IMR-90 (cell line): ENCODE results near the gene TTLL11. TPM values are rescaled to one million over a fixed set of nuclear protein-coding genes. Genes with fewer than 3 reads are reported as not detected.

ENCODE experiments used
- ATAC-seq: fragments of 200-7000 bp; cut with Tn5 transposase; 2 replicates; pipeline ENCODE4 v1.9.1; 2020; ENCODE audit warnings: low read depth, mild to moderate bottlenecking, moderate library complexity
- BruUV-seq: library from RNA; stranded (reverse); fragments of 400-500 nt; replicated peaks from 2 replicates; lab custom pipeline; 2021; lab: Mats Ljungman, UMichigan
- CTCF ChIA-PET: fragments of 300-600 bp; formaldehyde crosslinking; extraction: SDS; loops from one replicate; lab custom pipeline; 2021; ENCODE audit warnings: antibody characterized with exemption; lab: Yijun Ruan, JAX
- POLR2A ChIA-PET: fragments of 300-600 bp; sonication (Branson Sonifier 250); formaldehyde crosslinking; loops from one replicate; lab custom pipeline; 2022; ENCODE audit warnings: antibody characterized with exemption; ENCODE audit not compliant: unreplicated experiment; lab: Charles Lee
- DNase-seq: peaks from one replicate; pipeline ENCODE4 v3.0.0; 2013
- H2AFZ ChIP-seq: replicated peaks from 2 replicates; pipeline ENCODE3; 2013; ENCODE audit warnings: low read length, mild to moderate bottlenecking; ENCODE audit not compliant: poor library complexity
- H2AK5ac ChIP-seq: 2 replicates; pipeline ENCODE4 v1.6.1; 2013; ENCODE audit warnings: low read depth, low read length, inconsistent platforms
- H2AK9ac ChIP-seq: replicated peaks from 2 replicates; pipeline ENCODE3; 2013; ENCODE audit warnings: mild to moderate bottlenecking, low read depth, low read length, moderate library complexity; ENCODE audit not compliant: poor library complexity
- H2BK120ac ChIP-seq: 2 replicates; pipeline ENCODE4 v1.6.1; 2013; ENCODE audit warnings: low read depth, low read length, inconsistent platforms
- H2BK15ac ChIP-seq: 3 replicates; pipeline ENCODE4 v1.6.1; 2013; ENCODE audit warnings: low read depth, low read length, inconsistent platforms
- H2BK20ac ChIP-seq: 2 replicates; pipeline ENCODE4 v1.6.1; 2013; ENCODE audit warnings: low read depth, mild to moderate bottlenecking, inconsistent platforms, low read length, moderate library complexity
- H2BK5ac ChIP-seq: 2 replicates; pipeline ENCODE4 v1.6.1; 2013; ENCODE audit warnings: mild to moderate bottlenecking, low read depth, low read length, inconsistent platforms; ENCODE audit not compliant: poor library complexity, severe bottlenecking
- H3K14ac ChIP-seq: replicated peaks from 2 replicates; pipeline ENCODE4 v1.6.1; 2013; ENCODE audit warnings: low read depth, low read length, inconsistent platforms
- H3K18ac ChIP-seq: 2 replicates; pipeline ENCODE4 v1.6.1; 2013; ENCODE audit warnings: low read depth, low read length, control low read depth
- H3K23ac ChIP-seq: 2 replicates; pipeline ENCODE4 v1.6.1; 2013; ENCODE audit warnings: low read depth, low read length, inconsistent platforms
- H3K27ac ChIP-seq: 2 replicates; pipeline ENCODE4 v1.5.1; 2013; ENCODE audit warnings: mild to moderate bottlenecking, control low read depth, low read length; ENCODE audit not compliant: insufficient read depth
- H3K27me3 ChIP-seq: 2 replicates; pipeline ENCODE4 v1.6.1; 2013; ENCODE audit warnings: low read length; ENCODE audit not compliant: control insufficient read depth, insufficient read depth
- H3K36me3 ChIP-seq: 2 replicates; pipeline ENCODE4 v1.6.1; 2013; ENCODE audit warnings: low read length, mixed read lengths; ENCODE audit not compliant: control insufficient read depth, insufficient read depth
- H3K4ac ChIP-seq: 2 replicates; pipeline ENCODE4 v1.6.1; 2013; ENCODE audit warnings: low read depth, low read length, inconsistent platforms
- H3K4me1 ChIP-seq: 2 replicates; pipeline ENCODE4 v1.6.1; 2013; ENCODE audit warnings: low read length, mixed read lengths; ENCODE audit not compliant: control insufficient read depth, insufficient read depth
- H3K4me2 ChIP-seq: 2 replicates; pipeline ENCODE4 v1.6.1; 2013; ENCODE audit warnings: low read depth, mild to moderate bottlenecking, control low read depth, low read length, moderate library complexity
- H3K4me3 ChIP-seq: 2 replicates; pipeline ENCODE4 v1.5.1; 2013; ENCODE audit warnings: low read depth, mild to moderate bottlenecking, control low read depth, low read length, moderate library complexity; ENCODE audit not compliant: insufficient read depth
- H3K56ac ChIP-seq: 2 replicates; pipeline ENCODE4 v1.6.1; 2013; ENCODE audit warnings: low read length, inconsistent platforms; ENCODE audit not compliant: insufficient read depth; ENCODE audit errors: extremely low read depth
- H3K79me1 ChIP-seq, 2 experiments: 2 replicates each; pipeline ENCODE4 v1.6.1; 2013; ENCODE audit warnings: low read length in 2 of 2, inconsistent platforms in 1 of 2, low read depth in 1 of 2
- H3K9ac ChIP-seq: 2 replicates; pipeline ENCODE4 v1.6.1; 2013; ENCODE audit warnings: low read depth, low read length, control low read depth
- H3K9me1 ChIP-seq: 2 replicates; pipeline ENCODE4 v1.6.1; 2013; ENCODE audit warnings: low read length, inconsistent platforms; ENCODE audit not compliant: insufficient read depth
- H3K9me3 ChIP-seq: 2 replicates; pipeline ENCODE4 v1.6.1; 2013; ENCODE audit warnings: low read length; ENCODE audit not compliant: control insufficient read depth, insufficient read depth
- H4K20me1 ChIP-seq: 2 replicates; pipeline ENCODE4 v1.6.1; 2013; ENCODE audit warnings: low read length, inconsistent platforms; ENCODE audit not compliant: insufficient read depth
- H4K5ac ChIP-seq: 2 replicates; pipeline ENCODE4 v1.6.1; 2013; ENCODE audit warnings: mild to moderate bottlenecking, low read depth, low read length, control low read depth
- H4K8ac ChIP-seq, 2 experiments: 2 replicates each; pipeline ENCODE4 v1.6.1; 2013; ENCODE audit warnings: low read depth in 2 of 2, low read length in 2 of 2, control low read depth in 1 of 2, inconsistent platforms in 1 of 2
- H4K91ac ChIP-seq: 2 replicates; pipeline ENCODE4 v1.6.1; 2013; ENCODE audit warnings: low read depth, low read length, inconsistent platforms; ENCODE audit not compliant: insufficient read depth
- BHLHE40 ChIP-seq: fragments of 150-350 bp; IDR thresholded peaks from 2 replicates; pipeline ENCODE4 v1.6.1; 2016; ENCODE audit warnings: mild to moderate bottlenecking, low read depth, low read length
- CHD1 ChIP-seq: IDR thresholded peaks from 2 replicates; pipeline ENCODE4 v1.6.1; 2012; ENCODE audit warnings: low read depth, low read length, improper control_type of control experiment
- FOS ChIP-seq: fragments of 150-350 bp; IDR thresholded peaks from 2 replicates; pipeline ENCODE4 v1.6.1; 2016; ENCODE audit warnings: low read depth, low read length
- RFX5 ChIP-seq: IDR thresholded peaks from 2 replicates; pipeline ENCODE4 v1.8.0; 2012; ENCODE audit warnings: low read depth, mild to moderate bottlenecking, low read length, moderate library complexity
- WGBS, 2 experiments: methylation state at CpG; one replicate each; pipeline versions ENCODE4 v1.1.5 to v1.1.7; 2013; ENCODE audit warnings: missing lambda C conversion rate in 2 of 2; ENCODE audit not compliant: insufficient read length in 1 of 2; ENCODE audit errors: extremely low coverage in 2 of 2; 5-methylcytosine and 5-hydroxymethylcytosine counted together
- dilution Hi-C: fragments of 300-500 bp; cut with HindIII; formaldehyde crosslinking; loops from one replicate; pipeline ENCODE4 v1.14.3; 2018; ENCODE audit warnings: low sequenced_read_pairs; ENCODE audit not compliant: unreplicated experiment
- in situ Hi-C: fragments of 300-500 bp; cut with MboI; formaldehyde crosslinking; loops from 3 replicates; pipeline ENCODE4 v1.14.3; 2019; ENCODE audit warnings: low sequenced_read_pairs, inconsistent platforms, mixed read lengths
- intact Hi-C: fragments of 100-400 bp; cut with micrococcal nuclease; formaldehyde crosslinking; loops from 2 replicates; pipeline ENCODE4 v1.10.0; 2022
- polyA plus RNA-seq, 3 experiments: library from polyadenylated mRNA; depleted of rRNA; stranded (reverse); fragments of >200 nt; gene quantifications; 2 replicates each; pipeline ENCODE4 v1.2.3, GENCODE V29; 2012; ENCODE audit warnings: low replicate concordance in 1 of 3
- total RNA-seq: library from RNA; depleted of rRNA; stranded (reverse); fragments of >200 nt; gene quantifications from 2 replicates; pipeline ENCODE4 v1.2.3, GENCODE V29; 2012

The TTLL11 gene
- total and polyA plus RNA-seq, 2 of the 4 experiments (the other 2 are of a cell fraction) = 2.0 to 4.6 TPM

DNA sequence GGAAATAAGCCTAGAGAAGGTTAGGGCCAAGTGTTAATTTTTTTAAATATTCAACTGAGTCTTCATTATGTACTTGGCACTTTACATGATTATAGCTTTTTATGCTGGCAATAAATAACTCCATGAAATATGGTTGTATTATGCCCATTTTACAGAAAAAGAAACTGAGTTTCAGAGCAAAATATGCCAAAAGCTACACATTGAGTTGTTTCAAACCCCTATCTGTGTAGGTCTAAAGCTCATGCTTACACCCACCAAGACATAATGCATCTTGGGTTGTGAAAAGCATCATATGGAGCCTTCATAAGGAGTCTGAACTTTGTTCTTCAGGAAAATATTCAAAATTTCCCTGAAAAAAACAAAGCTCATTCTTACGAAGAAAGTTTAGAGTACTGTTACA lies 14.6 kb downstream of the TTLL11 start:
- Histone ChIP-seq H3K9me1 (peaks cover 7% of the 10 kb centered on the region; the same call in 1 of the 2 replicates), H3K9ac (no peak overlapping the region), H3K36me3 (no peaks in the 10 kb centered on the region), H4K8ac (no peak overlapping the region), H2AK9ac (no peak overlapping the region), H3K4me3 (no peak overlapping the region), H3K23ac (no peak overlapping the region), H3K27me3 (no peaks in the 10 kb centered on the region), H3K56ac (no peak overlapping the region), H2BK20ac (no peak overlapping the region), H3K79me1 (peaks cover 16 to 36% of the 10 kb centered on the region in 2 experiments), H3K4me1 (peaks cover 11% of the 10 kb centered on the region), H2AK5ac (no peak overlapping the region), H2BK5ac (no peak overlapping the region), H3K27ac (no peak overlapping the region), H3K14ac (no peak overlapping the region), H4K91ac (no peak overlapping the region), H2BK15ac (no peak overlapping the region), H4K20me1 (peaks cover 4% of the 10 kb centered on the region; the same call in 1 of the 2 replicates), H2BK120ac (no peak overlapping the region), H3K18ac (no peak overlapping the region), H3K4me2 (no peak overlapping the region), H3K4ac (no peak overlapping the region), H4K5ac (no peak overlapping the region), H3K9me3 (peaks cover 3% of the 10 kb centered on the region; the same call in 1 of the 2 replicates), H2AFZ (no peak overlapping the region)
- no TSS peak for BruUV-seq
- TF ChIP-seq FOS (no peak), RFX5 (no peak), BHLHE40 (no peak), CHD1 (no peak)
- WGBS, 2 experiments = no CpG with 5 or more reads among the region's 1 CpG
- no peak for DNase-seq
- ChIA-PET CTCF (no interaction called here), POLR2A (no interaction called here)
- in situ Hi-C loops = no loop called here
- ATAC-seq = no peak
- dilution Hi-C loops = no loop called here
- intact Hi-C loops = no loop called here
